HepG2 (cell line): ENCODE data around the gene IRF3. TPM values are rescaled to one million over a fixed set of nuclear protein-coding genes. Genes with fewer than 3 reads are reported as not detected.

Experiments
- ARHGAP35 ChIP-seq: sonication (generic); formaldehyde crosslinking; IDR thresholded peaks from 2 replicates; pipeline ENCODE4 v1.9.0; 2022; ENCODE audit warnings: mild to moderate bottlenecking, inconsistent platforms, moderate library complexity, missing genetic modification reagents, borderline replicate concordance
- ARNTL ChIP-seq: sonication (generic); formaldehyde crosslinking; IDR thresholded peaks from 2 replicates; pipeline ENCODE4 v1.4.0; 2020; ENCODE audit warnings: mild to moderate bottlenecking, missing genetic modification reagents
- HMG20A ChIP-seq: IDR thresholded peaks from 2 replicates; pipeline ENCODE4 v1.6.1; 2016; ENCODE audit warnings: borderline replicate concordance
- HMG20B ChIP-seq: conservative IDR thresholded peaks from 2 replicates; pipeline ENCODE4 v1.6.1; 2016; ENCODE audit warnings: missing genetic modification reagents, missing compliant biosample characterization
- IKZF1 ChIP-seq: fragments of 450-650 bp; IDR thresholded peaks from 2 replicates; pipeline ENCODE4 v1.7.1; 2016
- KMT2B ChIP-seq: IDR thresholded peaks from 2 replicates; pipeline ENCODE4 v1.6.1; 2016; ENCODE audit warnings: missing genetic modification reagents, missing compliant biosample characterization
- MIER2 ChIP-seq: IDR thresholded peaks from 2 replicates; pipeline ENCODE4 v1.6.1; 2016; ENCODE audit warnings: missing biosample characterization, missing genetic modification reagents
- NFE2L1 ChIP-seq: sonication (generic); formaldehyde crosslinking; IDR thresholded peaks from 2 replicates; pipeline ENCODE4 v1.4.0; 2020; ENCODE audit warnings: missing genetic modification reagents, mild to moderate bottlenecking, borderline replicate concordance
- PCBP2 ChIP-seq: fragments of 200-400 bp; formaldehyde crosslinking; optimal IDR thresholded peaks from 2 replicates; pipeline ENCODE3; 2018; ENCODE audit warnings: low read length, low read depth; ENCODE audit not compliant: poor library complexity, severe bottlenecking
- TOE1 ChIP-seq: sonication (generic); formaldehyde crosslinking; IDR thresholded peaks from 2 replicates; pipeline ENCODE4 v1.4.0; 2020; ENCODE audit warnings: mild to moderate bottlenecking, missing genetic modification reagents
- ZNF335 ChIP-seq: sonication (generic); formaldehyde crosslinking; IDR thresholded peaks from 2 replicates; pipeline ENCODE4 v1.4.0; 2020; ENCODE audit warnings: missing genetic modification reagents
- ZNF383 ChIP-seq: sonication (generic); formaldehyde crosslinking; IDR thresholded peaks from 2 replicates; pipeline ENCODE4 v1.4.0; 2020; ENCODE audit warnings: missing genetic modification reagents, mild to moderate bottlenecking, borderline replicate concordance
- ZNF7 ChIP-seq: IDR thresholded peaks from 2 replicates; pipeline ENCODE4 v1.6.1; 2016; ENCODE audit warnings: missing biosample characterization, missing genetic modification reagents
- ZNF850 ChIP-seq: sonication (generic); formaldehyde crosslinking; conservative IDR thresholded peaks from 2 replicates; pipeline ENCODE4 v1.9.0; 2021; ENCODE audit warnings: mild to moderate bottlenecking, missing genetic modification reagents
- polyA plus RNA-seq, 8 experiments: library from polyadenylated mRNA; depleted of rRNA in 3 of 8; stranded (reverse) in 7 of 8; unstranded in 1 of 8; fragments of >200 nt; fragmentation: Illumina TruSeq in 4 of 8; extraction: Trizol in 4 of 8; gene quantifications; 2 replicates each; pipeline versions ENCODE4 v1.2.1 to v1.2.3, GENCODE V29; 2011 to 2016; ENCODE audit warnings: low read depth in 4 of 8, missing spikeins in 1 of 8, mixed read lengths in 1 of 8; ENCODE audit not compliant: insufficient read depth in 1 of 8
- total RNA-seq, 5 experiments: library from RNA; depleted of rRNA; stranded (reverse); fragments of >200 nt; fragmentation: Illumina TruSeq; extraction: Trizol; gene quantifications; 2 replicates each; pipeline ENCODE4 v1.2.3, GENCODE V29; 2016; ENCODE audit warnings: low read depth in 1 of 5
- TF ChIP-seq, protein P1 (sequence below): sonication (generic); formaldehyde crosslinking; conservative IDR thresholded peaks from 2 replicates; pipeline ENCODE4 v1.4.0; 2020; ENCODE audit warnings: missing genetic modification reagents
- TF ChIP-seq, protein P2 (sequence below): sonication (generic); formaldehyde crosslinking; IDR thresholded peaks from 2 replicates; pipeline ENCODE4 v1.5.0; 2020; ENCODE audit warnings: mild to moderate bottlenecking, missing genetic modification reagents
- TF ChIP-seq, protein P3 (sequence below): sonication (generic); formaldehyde crosslinking; IDR thresholded peaks from 2 replicates; pipeline ENCODE4 v1.8.0; 2022; ENCODE audit warnings: missing genetic modification reagents, mild to moderate bottlenecking, borderline replicate concordance
- TF ChIP-seq, protein P4 (sequence below): sonication (generic); formaldehyde crosslinking; IDR thresholded peaks from 2 replicates; pipeline ENCODE4 v1.8.1; 2023; ENCODE audit warnings: mild to moderate bottlenecking, missing genetic modification reagents
- TF ChIP-seq, protein P5 (sequence below): sonication (generic); formaldehyde crosslinking; IDR thresholded peaks from 2 replicates; pipeline ENCODE4 v1.9.0; 2021; ENCODE audit warnings: missing genetic modification reagents, mild to moderate bottlenecking, borderline replicate concordance
- TF ChIP-seq, protein P6 (sequence below): sonication (generic); formaldehyde crosslinking; IDR thresholded peaks from 2 replicates; pipeline ENCODE4 v1.8.0; 2022; ENCODE audit warnings: mild to moderate bottlenecking, missing genetic modification reagents, moderate library complexity

Gene IRF3
- total and polyA plus RNA-seq, 2 of the 13 experiments (the other 11 are each of a cell fraction or from before 2014, with no cell fraction given): 61.9 to 65.5 TPM

DNA sequence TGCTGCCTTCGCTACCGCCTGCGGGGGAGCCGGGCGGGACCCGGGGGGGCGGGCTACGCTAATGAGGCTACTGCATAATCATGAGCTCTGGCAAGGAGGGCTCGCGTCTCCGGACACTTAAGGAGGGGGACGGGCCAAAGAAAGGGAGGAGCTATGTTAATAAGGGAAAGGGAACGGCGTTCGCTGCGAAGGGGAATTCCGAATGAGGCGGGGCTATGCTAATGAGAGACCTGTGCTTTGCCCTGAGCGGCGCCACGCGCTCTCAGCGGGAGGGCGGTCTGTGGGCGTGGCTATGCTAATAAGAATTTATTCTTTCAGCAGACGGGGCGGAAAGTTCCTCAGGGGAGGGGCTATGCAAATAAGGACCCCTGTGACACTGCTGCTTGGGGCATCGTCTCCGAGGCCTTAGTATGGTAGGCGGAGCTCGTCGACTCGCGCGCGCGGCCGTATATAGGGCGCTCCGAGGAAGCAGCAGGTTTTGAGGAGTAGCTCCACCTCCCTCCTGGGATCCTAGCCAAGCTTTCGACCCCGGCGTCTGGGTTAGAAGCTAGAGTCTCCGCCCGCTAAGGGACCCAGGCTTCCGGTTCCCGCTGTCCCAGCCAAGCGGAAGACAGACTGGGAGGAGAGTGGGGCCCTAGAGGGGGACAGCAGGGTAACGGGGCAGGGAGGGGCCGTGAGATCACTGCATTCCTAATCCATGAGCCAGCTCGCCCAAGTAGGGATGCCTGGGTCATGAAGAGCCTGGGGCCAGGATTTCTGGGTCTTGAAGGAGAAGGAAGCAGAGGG, 25.4 kb downstream of the IRF3 start, which contains the start of gene RRAS (continued):
- TF ChIP-seq, protein P1, sequence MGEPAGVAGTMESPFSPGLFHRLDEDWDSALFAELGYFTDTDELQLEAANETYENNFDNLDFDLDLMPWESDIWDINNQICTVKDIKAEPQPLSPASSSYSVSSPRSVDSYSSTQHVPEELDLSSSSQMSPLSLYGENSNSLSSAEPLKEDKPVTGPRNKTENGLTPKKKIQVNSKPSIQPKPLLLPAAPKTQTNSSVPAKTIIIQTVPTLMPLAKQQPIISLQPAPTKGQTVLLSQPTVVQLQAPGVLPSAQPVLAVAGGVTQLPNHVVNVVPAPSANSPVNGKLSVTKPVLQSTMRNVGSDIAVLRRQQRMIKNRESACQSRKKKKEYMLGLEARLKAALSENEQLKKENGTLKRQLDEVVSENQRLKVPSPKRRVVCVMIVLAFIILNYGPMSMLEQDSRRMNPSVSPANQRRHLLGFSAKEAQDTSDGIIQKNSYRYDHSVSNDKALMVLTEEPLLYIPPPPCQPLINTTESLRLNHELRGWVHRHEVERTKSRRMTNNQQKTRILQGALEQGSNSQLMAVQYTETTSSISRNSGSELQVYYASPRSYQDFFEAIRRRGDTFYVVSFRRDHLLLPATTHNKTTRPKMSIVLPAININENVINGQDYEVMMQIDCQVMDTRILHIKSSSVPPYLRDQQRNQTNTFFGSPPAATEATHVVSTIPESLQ: no peak
- TF ChIP-seq ZNF383 (CRISPR knock-in tag): no peak
- TF ChIP-seq IKZF1: no peak
- TF ChIP-seq, protein P2, sequence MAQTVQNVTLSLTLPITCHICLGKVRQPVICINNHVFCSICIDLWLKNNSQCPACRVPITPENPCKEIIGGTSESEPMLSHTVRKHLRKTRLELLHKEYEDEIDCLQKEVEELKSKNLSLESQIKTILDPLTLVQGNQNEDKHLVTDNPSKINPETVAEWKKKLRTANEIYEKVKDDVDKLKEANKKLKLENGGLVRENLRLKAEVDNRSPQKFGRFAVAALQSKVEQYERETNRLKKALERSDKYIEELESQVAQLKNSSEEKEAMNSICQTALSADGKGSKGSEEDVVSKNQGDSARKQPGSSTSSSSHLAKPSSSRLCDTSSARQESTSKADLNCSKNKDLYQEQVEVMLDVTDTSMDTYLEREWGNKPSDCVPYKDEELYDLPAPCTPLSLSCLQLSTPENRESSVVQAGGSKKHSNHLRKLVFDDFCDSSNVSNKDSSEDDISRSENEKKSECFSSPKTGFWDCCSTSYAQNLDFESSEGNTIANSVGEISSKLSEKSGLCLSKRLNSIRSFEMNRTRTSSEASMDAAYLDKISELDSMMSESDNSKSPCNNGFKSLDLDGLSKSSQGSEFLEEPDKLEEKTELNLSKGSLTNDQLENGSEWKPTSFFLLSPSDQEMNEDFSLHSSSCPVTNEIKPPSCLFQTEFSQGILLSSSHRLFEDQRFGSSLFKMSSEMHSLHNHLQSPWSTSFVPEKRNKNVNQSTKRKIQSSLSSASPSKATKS: no peak
- TF ChIP-seq, protein P3, sequence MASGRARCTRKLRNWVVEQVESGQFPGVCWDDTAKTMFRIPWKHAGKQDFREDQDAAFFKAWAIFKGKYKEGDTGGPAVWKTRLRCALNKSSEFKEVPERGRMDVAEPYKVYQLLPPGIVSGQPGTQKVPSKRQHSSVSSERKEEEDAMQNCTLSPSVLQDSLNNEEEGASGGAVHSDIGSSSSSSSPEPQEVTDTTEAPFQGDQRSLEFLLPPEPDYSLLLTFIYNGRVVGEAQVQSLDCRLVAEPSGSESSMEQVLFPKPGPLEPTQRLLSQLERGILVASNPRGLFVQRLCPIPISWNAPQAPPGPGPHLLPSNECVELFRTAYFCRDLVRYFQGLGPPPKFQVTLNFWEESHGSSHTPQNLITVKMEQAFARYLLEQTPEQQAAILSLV (CRISPR knock-in tag): no peak
- TF ChIP-seq ARNTL (CRISPR knock-in tag): no peak
- TF ChIP-seq TOE1 (CRISPR knock-in tag): no peak
- no peak; the same call in 1 of the 2 replicates for TF ChIP-seq ARHGAP35 (CRISPR knock-in tag)
- TF ChIP-seq ZNF7 (CRISPR knock-in tag): no peak
- TF ChIP-seq NFE2L1 (CRISPR knock-in tag): no peak
- TF ChIP-seq, protein P4, sequence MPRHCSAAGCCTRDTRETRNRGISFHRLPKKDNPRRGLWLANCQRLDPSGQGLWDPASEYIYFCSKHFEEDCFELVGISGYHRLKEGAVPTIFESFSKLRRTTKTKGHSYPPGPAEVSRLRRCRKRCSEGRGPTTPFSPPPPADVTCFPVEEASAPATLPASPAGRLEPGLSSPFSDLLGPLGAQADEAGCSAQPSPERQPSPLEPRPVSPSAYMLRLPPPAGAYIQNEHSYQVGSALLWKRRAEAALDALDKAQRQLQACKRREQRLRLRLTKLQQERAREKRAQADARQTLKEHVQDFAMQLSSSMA (CRISPR knock-in tag): 0 out of 2 replicates have a peak, but pooled peaks have one; percentile 56
- TF ChIP-seq HMG20A (CRISPR knock-in tag): peak; percentile 21; the same call in 1 of the 2 replicates
- TF ChIP-seq MIER2 (CRISPR knock-in tag): no peak
- TF ChIP-seq ZNF335 (CRISPR knock-in tag): no peak
- TF ChIP-seq, protein P5, sequence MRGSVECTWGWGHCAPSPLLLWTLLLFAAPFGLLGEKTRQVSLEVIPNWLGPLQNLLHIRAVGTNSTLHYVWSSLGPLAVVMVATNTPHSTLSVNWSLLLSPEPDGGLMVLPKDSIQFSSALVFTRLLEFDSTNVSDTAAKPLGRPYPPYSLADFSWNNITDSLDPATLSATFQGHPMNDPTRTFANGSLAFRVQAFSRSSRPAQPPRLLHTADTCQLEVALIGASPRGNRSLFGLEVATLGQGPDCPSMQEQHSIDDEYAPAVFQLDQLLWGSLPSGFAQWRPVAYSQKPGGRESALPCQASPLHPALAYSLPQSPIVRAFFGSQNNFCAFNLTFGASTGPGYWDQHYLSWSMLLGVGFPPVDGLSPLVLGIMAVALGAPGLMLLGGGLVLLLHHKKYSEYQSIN (CRISPR knock-in tag): no peak
- no peak; the same call in 1 of the 2 replicates for TF ChIP-seq HMG20B (CRISPR knock-in tag)
- TF ChIP-seq PCBP2: no peak
- TF ChIP-seq ZNF850: no peak
- no peak for TF ChIP-seq KMT2B (CRISPR knock-in tag)
- TF ChIP-seq, protein P6, sequence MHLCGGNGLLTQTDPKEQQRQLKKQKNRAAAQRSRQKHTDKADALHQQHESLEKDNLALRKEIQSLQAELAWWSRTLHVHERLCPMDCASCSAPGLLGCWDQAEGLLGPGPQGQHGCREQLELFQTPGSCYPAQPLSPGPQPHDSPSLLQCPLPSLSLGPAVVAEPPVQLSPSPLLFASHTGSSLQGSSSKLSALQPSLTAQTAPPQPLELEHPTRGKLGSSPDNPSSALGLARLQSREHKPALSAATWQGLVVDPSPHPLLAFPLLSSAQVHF (CRISPR knock-in tag): no peak
